Inferior parietal cortex (tissue), 1 donor: ENCODE results near the gene NPEPPS.

Experiments used
- DNase-seq: peaks from one replicate; pipeline ENCODE4 v3.0.0-alpha.2; 2016; ENCODE audit errors: extremely low spot score

The NPEPPS gene

DNA sequence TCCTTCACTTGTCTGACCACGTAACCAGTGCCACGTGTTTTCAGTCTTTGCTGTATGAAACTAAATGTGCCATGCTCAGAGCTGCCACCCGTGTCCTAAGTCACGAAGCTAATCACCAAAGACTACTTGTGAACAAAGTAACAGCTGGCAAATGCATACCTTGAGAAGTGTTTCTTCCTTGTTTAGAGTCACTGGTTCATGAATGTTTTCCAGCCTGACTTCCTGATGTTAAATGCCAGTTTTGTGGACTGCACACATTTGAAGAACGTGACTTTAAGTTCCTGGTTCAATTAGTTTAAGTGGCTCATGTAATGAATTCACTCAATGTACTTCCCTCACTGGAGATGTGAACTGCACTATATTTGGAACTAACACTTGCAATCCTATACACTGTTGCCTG is 98.9 kb downstream of the NPEPPS start:
- no peak for DNase-seq

GRCh38 chr17:47630614-47631013 is 99.7 kb downstream of the NPEPPS start:
- DNase-seq, result no peak

GRCh38 chr17:47632991-47633390 is 102.1 kb downstream of the NPEPPS start:
- DNase-seq, result no peak

DNA sequence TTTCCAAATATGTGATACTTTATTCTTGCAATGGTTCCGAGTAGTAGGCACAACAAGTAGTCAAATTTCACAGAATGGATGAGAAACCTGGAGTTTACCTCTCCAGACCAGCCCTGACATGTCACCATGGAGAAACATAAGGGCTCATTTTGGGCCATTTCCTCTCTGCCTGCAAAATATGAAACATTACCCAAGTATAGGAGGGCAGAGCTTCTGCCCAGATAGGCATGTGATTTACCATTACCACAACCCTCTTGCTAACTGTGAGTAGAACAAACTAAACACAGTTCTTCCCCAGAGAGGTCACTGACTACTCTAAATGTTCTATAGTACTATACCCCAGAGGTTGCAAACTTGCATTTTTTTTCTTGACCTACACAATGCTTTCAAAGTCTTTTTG is 103.1 kb downstream of the NPEPPS start:
- DNase-seq, result no peak

GRCh38 chr17:47634870-47635269 is 104.0 kb downstream of the NPEPPS start:
- DNase-seq, result no peak

- DNase-seq, result no peak
These were observed 104.8 kb downstream of the NPEPPS start for GRCh38 chr17:47635734-47636133.

DNA sequence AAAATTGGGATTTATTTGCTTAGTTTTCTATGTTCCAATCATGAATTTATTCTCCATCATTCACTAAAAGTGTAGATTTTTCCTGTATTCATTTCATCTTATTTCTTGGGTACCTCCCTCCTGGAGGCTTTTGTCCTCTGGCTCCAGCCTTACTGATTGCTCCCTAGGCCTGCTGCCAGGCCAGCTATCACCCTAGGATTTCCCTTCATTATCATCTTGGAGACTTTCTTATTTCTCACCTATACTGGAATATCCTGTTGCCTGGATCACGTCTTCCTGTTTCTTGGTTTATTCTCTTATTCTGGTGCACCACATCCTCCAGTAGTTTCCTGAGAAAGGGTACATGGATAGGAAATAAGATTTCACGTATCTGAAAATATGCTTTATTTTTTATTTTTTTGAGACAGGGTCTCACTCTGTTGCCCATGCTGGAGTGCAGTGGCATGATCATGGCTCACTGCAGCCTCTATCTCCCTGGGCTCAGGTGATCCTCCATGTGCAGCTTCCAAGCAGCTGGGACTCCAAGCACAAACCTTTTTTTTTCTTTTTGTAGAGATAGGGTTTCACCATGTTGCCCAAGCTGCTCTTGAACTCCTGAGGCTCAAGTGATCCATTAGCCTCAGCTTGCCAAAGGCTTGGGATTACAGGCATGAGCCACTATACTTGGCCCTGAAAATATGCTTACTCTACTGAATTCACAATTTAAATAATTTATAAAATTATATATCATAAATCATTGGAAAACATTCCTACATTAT is 105.5 kb downstream of the NPEPPS start:
- DNase-seq, result no peak

DNA sequence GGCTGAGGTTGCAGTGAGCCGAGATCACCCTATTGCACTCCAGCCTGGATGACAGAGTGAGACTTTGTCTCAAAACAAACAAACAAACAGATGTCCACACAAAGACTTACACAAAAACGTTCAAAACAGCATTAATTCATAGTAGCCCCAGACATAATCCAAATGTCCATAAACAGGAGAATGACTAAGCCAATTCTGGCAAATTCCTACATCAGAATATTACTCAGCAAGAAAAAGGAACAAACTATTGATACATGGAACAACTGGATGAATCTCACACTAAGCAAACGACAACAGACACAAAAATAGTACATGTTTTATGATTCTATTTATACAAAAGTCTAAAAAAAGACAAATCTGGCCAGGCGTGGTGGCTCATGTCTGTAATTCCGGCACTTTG is 108.0 kb downstream of the NPEPPS start:
- DNase-seq, result no peak

DNA sequence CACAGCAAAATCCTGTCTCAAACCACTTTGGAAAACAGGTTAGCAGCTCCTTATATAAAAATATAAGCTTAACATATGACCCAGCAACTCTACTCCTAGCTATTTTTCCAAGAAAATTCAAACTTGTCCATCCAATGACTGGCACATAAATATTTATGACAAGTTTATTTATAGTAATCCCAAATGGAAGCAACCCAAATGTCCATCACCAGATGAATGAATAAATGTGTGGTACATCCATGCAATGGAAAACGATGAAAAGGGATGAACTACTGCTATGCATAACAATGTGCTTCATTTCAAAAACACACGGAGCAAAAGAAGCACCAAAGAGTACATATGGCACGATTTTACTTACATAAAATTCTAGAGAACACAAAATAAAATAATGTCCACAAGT is 109.2 kb downstream of the NPEPPS start:
- DNase-seq, result no peak

DNA sequence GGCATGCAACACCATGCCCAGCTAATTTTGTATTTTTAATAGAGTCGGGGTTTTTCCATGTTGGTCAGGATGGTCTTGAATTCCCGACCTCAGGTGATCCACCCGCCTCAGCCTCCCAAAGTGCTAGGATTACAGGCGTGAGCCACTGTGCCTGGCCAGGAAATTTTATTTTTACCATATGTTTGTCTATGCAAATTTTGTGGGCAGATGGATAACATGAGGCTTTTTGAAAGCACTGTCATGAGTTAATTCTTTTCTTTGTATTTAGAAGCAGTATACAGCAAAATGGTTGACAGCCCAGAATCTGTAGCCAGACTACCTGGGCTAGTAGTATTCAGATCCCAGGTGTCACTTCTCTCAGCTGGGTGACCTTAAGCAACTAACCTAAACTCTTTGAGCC is 110.3 kb downstream of the NPEPPS start:
- DNase-seq, result no peak

- no peak for DNase-seq
These were observed 112.2 kb downstream of the NPEPPS start for GRCh38 chr17:47643116-47643515.

DNA sequence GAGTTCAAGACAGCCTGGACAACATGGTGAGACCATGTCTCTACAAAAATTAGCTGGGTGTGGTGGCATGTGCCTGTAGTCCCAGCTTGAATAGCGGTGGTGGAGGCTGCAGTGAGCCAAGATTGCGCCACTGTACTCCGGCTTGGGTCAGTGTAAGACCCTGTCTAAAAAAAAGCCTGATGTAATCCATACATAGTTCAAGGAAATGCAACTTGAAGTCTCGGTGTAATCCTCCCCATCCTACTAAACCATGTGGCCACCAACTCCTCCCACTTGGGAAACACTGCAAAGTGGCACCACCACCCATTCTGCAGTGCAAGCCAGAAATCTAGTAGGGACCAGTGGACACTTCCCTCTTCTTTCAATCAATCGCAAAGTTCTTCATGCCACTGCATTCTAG is 113.4 kb downstream of the NPEPPS start:
- no peak for DNase-seq

DNA sequence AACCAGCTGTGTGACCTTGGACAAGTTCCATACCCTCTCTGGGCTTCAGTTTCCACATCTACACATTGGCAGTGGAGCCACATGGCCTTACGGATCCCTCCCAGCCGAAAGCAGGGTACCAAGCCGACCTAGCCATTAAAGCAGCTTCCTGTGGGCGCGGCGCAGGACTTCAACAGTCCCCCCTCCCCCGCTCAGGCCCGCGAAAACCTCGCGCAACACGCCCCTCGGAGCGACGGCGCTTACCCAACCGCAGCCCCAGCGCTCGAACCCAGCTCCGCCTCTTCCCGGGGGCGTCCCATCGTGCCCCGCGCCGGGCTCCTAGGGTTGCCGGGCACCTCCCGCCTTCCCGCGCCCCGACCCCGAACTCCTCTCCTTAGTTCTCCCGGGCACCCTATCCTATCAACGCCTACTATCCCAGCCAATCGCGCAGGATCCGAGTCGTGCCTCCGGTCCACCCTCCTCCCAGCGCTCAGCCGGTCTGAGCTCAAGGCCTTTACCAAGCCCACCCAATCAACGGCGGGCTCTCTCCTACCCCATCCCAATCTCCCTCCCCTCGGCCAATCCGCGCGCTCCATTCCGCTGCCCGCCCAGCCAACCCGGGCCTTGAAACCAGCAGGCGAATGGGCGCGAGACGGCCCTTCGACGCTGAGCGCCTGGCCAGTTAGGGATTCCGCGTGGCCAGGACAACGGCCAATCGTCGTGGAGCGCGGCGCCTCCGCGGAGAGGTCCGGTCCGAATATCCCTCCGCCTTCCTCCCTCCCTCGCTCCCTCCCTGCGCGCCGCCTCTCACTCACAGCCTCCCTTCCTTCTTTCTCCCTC is 118.5 kb downstream of the NPEPPS start, which contains the start of gene KPNB1:
KPNB1 (plus strand) TSS at position 767 of the 819 bp plus-strand sequence. CDS start 326 bp downstream, outside the sequence.
- peak; percentile 97 for DNase-seq

GRCh38 chr17:47649972-47650524 is 119.1 kb downstream of the NPEPPS start:
- DNase-seq, result no peak

DNA sequence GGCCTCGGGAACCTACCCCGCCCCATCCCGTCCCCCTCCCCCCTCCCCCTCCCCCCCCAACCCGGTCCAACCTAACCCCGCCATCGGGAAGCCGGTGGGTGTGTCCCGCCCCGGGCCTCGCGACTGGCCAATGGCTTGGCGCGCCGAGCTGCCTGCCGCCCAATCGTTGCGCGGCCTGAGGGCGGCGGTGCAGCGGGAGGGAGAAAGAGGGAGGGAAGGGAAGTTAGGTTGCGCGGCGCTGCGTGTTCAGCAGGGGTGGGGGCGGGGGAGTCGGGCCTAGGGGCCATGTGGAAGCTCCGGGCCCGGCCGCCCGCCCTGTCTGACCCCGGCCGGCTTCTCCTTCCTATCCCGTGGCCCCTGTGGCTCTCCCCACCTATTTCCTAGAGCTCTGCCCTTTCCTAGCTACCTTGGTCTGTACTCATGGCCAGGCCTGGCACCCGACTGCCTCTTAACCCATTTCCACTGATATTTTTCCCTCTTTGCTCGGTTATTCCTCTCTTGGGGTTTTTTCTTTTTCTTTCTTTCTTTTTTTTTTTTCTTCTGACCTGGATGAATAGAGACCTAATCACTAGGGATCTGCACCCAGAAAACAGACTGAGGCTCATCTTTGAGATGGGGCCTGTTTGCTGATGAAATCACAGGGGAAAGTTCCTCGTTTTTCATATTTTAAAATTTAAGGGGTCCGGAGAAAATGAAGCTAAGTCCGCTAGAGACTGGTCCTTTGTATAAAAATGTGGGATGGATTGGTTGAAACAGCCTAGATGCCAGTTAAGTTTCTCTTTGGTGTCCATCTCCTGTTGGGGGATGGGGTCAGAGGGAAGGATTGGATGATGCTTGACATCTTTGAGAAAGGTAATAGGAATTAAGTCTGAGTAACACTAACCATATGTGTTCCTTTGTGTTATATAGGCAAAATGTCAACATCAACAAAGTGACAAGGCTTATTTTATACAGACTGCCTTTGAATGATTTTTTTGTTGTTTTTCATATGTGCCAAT is 119.9 kb downstream of the NPEPPS start:
- DNase-seq, result peak; percentile 95

DNA sequence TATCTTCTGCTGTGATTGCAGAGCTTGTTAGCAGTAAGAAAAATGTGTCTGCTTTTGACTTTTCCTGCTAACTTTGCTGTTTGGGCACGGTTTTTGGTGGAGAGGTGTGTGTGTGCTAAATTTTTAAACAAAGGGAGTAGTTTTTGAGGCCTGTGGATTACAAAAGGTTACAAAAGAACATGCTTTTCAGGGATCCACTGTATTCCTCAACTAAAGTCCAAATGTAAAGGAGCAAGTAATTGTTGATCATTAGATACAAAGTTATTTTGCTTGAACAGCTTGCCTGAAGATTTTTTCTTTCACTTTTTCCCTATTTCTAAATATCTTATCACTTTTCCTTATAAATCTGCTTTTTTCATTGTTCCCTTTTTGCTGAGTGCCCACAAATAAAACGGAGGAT is 120.8 kb downstream of the NPEPPS start:
- no peak for DNase-seq

DNA sequence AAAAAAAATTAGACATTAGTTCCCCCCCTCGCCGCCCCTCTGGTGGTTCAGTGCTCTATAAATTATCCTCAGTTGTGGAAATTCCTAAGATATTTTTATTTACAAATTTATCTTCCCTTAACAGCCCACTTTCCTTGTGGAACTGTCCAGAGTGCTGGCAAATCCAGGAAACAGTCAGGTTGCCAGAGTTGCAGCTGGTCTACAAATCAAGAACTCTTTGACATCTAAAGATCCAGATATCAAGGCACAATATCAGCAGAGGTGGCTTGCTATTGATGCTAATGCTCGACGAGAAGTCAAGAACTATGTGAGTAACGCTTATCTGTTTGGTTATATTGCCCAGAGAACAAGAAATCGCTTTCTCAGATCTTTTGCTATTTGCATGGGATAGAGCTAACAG is 121.7 kb downstream of the NPEPPS start:
- DNase-seq, result no peak

- DNase-seq, result no peak
These were observed 122.5 kb downstream of the NPEPPS start for GRCh38 chr17:47653442-47653841.

DNA sequence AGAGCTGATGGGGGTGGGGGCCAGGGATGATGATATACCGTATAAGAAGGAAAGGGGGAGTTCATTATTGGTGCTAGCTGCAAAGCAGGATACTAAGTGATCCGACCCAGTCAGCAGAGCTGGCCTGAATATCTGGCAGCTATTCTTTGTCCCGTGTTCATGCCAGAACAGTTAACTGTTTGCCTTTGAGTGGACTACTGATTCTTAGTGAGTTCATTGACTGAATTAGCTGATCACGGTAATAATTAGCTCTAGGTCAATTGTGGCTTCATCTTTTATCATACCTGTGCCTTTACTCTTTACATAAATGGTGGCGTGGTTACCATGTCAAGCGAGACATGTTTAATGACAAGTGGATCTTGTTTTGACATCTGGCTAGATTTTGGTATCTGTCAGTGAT is 124.1 kb downstream of the NPEPPS start:
- no peak for DNase-seq

- no peak for DNase-seq
These were observed 129.2 kb downstream of the NPEPPS start for GRCh38 chr17:47660064-47660492.

DNA sequence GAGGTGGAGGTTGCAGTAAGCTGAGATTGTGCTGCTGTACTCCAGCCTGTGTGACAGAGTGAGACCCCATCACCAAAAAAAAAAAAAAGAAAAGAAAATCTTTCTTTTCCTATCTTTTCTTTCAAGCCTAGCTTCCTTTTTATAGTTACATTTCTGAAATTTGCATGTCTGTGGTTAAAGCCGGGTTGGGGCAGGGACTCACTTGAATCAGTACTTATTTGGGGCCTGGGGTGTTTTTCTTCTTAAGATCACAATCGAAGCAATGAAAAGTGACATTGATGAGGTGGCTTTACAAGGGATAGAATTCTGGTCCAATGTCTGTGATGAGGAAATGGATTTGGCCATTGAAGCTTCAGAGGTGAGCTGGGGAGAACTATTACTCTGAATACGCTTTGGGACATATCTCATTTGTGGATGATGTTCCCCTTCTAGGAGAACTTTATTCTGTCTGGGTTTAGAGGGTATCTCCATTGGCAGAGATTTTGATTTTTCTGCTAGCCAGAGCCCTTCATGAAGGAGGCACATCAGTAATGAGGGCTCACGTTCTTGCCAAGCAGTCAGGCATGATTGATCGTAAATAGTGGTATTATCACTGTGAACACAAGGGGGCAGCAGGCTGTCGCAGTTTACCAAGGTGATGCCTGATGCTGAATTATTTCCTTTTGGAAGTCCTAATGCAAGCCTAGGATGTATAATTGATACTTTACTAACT is 133.2 kb downstream of the NPEPPS start:
- DNase-seq, result peak; percentile 82
